Activated CD4-positive, alpha-beta T cell treated with anti-CD3 and anti-CD28 coated beads for 4 hours (primary cell): ENCODE results near the gene INSIG1.

Experiments used
- DNase-seq, 2 donors: peaks; one replicate each; pipeline ENCODE4 v3.0.0-alpha.2; 2020

The INSIG1 gene

GRCh38 chr7:155267023-155267422, 30.7 kb upstream of the INSIG1 start:
- no peak for DNase-seq

- DNase-seq, result no peak
These were observed 30.2 kb upstream of the INSIG1 start for GRCh38 chr7:155267436-155267835.

- DNase-seq, result no peak
These were observed 29.5 kb upstream of the INSIG1 start for GRCh38 chr7:155268211-155268610.

- DNase-seq, result no peak
These were observed 28.6 kb upstream of the INSIG1 start for GRCh38 chr7:155268921-155269650.

GRCh38 chr7:155269766-155270585, 27.7 kb upstream of the INSIG1 start:
- DNase-seq, result no peak

GRCh38 chr7:155270861-155271260, 26.8 kb upstream of the INSIG1 start:
- DNase-seq, result no peak

- DNase-seq, result no peak
These were observed 22.9 kb upstream of the INSIG1 start for GRCh38 chr7:155274633-155275355.

- DNase-seq, result no peak
These were observed 21.5 kb upstream of the INSIG1 start for GRCh38 chr7:155276042-155276799.

GRCh38 chr7:155276800-155277375, 20.8 kb upstream of the INSIG1 start:
- DNase-seq, result no peak

- no peak for DNase-seq
These were observed 20.2 kb upstream of the INSIG1 start for GRCh38 chr7:155277385-155277994.

GRCh38 chr7:155278921-155279320, 18.8 kb upstream of the INSIG1 start:
- DNase-seq, result no peak

GRCh38 chr7:155279787-155280445, 17.8 kb upstream of the INSIG1 start:
- no peak for DNase-seq

GRCh38 chr7:155280446-155281397, 17.0 kb upstream of the INSIG1 start:
- DNase-seq, result no peak

- no peak for DNase-seq
These were observed 16.2 kb upstream of the INSIG1 start for GRCh38 chr7:155281398-155281969.

- no peak for DNase-seq
These were observed 15.0 kb upstream of the INSIG1 start for GRCh38 chr7:155282671-155283070.

- no peak for DNase-seq
These were observed 14.0 kb upstream of the INSIG1 start for GRCh38 chr7:155283565-155284194.

- no peak for DNase-seq
These were observed 13.0 kb upstream of the INSIG1 start for GRCh38 chr7:155284496-155285274.

- DNase-seq, result no peak
These were observed 12.3 kb upstream of the INSIG1 start for GRCh38 chr7:155285423-155285822.

- DNase-seq, result no peak
These were observed 11.8 kb upstream of the INSIG1 start for GRCh38 chr7:155285833-155286232.
